Colon (tissue), 2 donors: ENCODE data around the gene CHST6.
"Not testable (repeated sequence)": the region's sequence is repeated elsewhere in the genome, so short reads cannot be mapped to it uniquely, and the experiment has no call there.

Source experiments
- FAIRE-seq: peaks from 2 replicates; lab custom pipeline; 2012; peaks lifted over from hg19 to GRCh38; lab: Jason Lieb, UNC
- donor health status: control.
- donor health status: control.

Gene CHST6

GRCh38 chr16:75495076-75495674, at the start of gene CHST6:
TSS of gene CHST6 (minus strand) at chr16:75495441. CDS start at chr16:75479828, 15,613 bp downstream.
- FAIRE-seq: no peak

DNA sequence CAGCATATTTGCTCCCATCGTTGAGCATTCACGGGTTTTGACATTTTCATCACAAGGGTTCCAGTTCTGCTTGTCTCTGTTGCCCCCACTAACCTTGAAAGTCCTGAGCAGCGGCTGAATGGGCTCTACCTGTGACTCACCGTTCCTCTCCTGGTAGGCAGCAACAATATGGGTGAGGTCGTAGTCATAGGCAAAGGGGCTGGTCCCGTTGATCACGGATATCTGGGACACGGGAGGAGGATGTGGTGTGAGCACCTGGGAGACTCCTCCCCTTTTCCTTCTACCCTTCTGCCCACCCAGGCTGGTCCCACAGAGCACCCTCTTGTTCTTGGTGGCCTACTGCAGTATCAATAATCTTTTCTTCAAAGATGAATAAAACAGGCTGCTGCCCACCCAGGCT, 47.2 kb upstream of the CHST6 start:
- not testable (repeated sequence) for FAIRE-seq

GRCh38 chr16:75541236-75541635, 46.0 kb upstream of the CHST6 start:
- no peak for FAIRE-seq

DNA sequence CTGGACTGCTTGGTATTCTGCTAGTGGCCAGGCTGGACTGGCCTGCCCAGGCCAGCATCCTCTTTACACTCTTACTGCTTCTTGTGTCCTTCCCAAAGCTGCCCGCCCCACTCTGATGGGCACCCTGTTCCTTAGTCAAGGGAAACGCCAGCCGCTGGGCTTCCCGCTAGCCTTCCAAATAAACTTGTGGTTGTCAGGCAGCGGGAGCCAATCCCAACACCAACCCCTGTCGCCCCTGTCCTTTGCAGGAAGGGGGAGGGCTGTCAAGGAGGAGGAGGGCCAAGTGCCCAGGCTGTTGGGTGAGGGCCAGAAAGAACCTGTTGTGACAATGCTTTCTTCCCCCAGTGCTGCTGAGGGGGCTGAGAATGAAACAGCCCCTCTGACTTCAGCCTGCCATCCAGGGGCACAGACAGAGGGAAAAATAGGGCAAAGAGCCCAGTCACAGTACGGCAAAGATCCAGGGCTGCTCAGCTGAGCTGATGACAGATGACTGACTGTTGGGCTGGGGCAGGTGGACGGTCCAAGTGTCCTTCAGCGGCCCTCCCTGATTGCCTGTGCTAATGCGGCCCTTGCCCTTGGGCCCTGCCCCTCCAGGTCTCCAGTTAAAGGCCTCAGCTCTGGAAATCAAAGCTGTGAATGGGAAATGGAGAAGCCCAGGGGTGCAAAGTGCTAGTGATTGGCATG, 43.8 kb upstream of the CHST6 start:
- not testable (repeated sequence) for FAIRE-seq

DNA sequence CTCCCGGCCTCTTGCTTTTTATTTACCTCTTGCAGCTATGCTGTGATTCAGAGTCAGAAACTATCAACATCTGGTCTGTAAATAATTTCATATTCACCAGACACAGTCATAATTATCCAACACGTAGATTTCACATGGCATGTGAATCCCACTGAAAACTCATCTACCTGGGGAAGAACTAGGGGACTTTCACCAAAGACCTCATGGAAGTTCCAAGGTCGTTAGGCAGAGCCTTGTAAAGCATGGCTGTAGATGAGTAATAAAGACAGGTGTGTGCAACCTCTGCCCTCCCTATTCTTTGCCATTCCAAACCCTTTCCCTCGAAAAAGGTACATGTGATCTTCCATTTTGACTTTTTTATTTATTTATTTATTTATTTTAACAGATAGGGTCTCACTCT, 42.5 kb upstream of the CHST6 start:
- FAIRE-seq: no peak

DNA sequence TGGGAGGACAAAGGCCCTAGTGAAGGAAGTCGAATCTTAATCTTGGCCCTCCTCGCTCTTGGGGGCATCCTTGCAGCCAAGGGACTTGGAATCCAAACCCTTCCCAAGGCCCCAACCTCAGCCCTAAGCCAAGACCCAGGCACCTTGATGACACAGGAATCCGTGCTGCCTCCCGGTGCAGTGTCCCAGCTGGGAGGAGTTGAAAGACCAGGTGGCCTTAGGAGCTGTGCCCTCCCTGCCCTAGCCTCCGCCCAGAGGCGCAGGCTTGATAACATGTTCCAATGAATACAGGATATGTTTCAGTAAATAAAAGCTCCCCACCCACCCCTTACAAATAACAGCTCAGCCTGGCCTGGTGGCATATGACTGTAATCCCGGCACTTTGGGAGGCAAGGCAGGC, 40.7 kb upstream of the CHST6 start, which contains the start of gene CHST5:
Gene CHST5, minus strand, starts transcription at position 208 of the 400 bp plus-strand sequence. CDS start 5,724 bp downstream, outside the sequence.
- no peak for FAIRE-seq

DNA sequence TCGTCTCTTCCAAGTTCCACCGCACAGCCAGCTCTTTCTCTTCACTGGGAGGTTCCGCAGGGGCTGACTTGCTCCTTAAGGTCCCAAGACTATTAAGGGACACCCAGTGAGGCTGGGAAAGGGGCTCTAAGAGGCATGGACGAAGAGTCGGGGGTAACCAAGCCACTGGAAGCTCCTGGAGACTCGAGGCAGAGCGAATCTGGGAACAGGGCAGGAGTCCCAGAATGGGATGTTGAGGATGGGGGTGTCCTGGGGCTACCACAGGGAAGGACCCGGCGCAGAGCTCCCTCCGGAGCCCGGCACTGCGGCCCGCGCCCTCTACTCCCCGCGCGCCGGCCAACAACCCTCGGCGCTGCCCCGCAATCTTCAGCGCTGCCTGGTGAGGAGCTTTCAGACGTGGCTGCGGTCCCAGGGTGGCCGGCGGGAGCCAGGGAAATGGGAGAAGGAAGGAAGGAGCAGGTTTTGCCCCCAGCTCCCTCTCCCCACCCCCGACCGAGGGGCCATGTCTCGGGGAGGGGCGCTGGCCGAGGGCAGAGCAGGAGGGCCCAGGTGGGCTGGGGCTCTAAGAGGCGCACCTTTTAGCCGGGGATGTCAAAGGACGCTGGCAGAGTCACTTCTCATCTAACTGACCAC, 40.1 kb upstream of the CHST6 start:
- no peak for FAIRE-seq

- FAIRE-seq: no peak
These were observed 39.4 kb upstream of the CHST6 start for GRCh38 chr16:75534560-75535205.

- FAIRE-seq: no peak
These were observed 37.5 kb upstream of the CHST6 start for GRCh38 chr16:75532791-75533190.

DNA sequence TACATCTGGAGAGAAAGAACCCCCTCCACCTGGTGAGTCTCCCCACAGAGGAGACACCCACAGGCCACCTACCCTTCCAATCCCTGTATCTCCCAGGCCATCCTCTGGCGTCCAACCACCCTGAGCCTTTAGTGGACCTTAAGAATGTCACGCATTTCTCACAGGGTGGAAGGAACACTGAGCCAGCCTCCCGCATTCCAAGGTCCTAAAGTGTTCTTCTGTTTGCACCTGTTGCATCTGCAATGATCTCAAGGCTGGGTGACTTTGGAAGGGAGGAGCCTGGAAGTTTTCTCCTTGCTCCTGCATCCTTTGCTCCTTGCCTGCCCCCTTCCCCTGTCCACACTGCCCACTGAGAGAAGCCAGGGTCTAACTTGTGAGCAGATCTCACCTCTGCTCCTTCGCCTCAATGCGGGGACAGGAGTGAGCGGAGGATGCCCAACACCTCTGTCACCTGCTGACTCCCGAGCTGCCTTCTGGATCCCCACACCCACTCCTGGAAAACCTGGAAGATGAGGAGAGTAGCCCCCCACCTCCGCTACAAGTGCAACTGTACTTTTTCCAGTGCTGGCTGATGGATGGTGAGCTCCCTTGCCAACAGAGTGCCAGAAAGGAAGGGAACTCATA, 37.0 kb upstream of the CHST6 start:
- no peak for FAIRE-seq

- no peak for FAIRE-seq
These were observed 34.7 kb upstream of the CHST6 start for GRCh38 chr16:75529959-75530358.

GRCh38 chr16:75529056-75529905, 34.0 kb upstream of the CHST6 start:
- FAIRE-seq: no peak

DNA sequence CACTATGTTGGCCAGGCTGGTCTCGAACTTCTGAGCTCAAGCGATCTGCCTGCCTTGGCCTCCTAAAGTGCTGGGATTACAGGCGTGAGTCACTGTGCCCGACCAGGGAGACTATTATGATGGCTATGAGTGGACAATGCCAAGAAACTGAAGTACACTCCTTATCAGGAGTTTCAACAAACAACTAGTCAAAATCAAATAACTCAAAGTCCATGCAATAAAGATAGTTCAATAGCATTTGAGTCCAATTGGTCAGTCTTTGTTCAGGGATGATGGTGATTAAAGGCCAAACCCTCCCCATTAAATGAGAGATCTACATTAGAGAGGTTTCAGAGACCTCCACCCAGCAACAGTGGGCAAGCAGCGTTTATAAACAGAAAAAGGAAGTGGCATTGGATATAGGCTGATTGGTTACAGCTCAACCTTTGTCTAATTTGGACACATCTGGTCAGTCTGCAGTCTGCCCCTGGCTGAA, 32.6 kb upstream of the CHST6 start:
- peak; percentile 91 for FAIRE-seq

DNA sequence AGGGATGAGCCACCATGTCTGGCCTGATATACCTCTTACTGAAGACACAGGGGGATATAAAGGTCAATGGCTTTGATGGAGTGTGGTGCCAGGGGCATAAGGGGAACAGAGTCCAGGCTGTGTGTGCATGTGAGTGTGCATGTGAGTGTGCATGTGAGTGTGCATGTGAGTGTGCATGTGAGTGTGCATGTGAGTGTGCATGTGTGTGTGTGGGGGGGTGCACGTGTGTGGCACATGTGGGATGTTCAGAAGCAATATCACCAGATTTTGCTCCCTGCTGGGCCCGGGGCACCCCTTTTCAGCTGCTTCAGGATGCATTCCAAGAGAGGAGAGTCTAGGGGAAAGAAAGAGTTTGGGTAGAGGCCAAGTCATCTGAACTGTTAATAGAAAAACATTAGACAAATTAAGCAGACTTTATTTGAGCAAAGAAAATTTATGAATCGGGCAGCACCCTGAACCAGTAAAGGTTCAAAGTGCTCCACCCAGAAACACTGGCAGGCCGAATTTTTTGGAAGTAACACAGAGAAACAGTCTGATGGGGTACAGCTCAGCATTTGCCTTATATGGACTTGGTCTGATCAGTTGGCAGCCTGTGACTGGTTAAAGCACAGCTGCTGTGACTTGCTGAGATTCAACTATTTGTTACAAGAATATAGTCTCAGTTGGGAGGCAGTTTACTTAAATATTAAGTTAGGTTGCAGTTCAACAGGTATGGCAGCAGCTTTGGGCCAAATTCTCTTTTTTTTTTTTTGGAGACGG, 31.0 kb upstream of the CHST6 start:
- no peak for FAIRE-seq

DNA sequence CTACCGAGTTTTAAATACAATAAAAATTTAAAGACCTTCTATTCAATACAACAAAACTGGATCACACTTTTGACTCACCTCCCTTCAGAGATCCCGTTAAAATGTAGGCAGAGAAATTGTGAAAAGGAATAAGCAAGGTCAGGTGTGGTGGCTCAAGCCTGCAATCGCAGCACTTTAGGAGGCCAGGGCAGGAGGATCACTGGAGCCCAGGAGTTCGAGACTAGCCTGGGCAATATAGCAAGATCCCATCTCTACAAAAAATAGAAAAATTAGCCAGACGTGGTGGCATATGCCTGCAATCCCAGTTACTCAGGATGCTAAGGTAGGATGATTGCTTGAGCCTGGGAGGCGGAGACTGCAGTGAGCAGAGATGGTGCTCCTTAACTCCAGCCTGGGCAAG, 23.9 kb upstream of the CHST6 start:
- no peak for FAIRE-seq

DNA sequence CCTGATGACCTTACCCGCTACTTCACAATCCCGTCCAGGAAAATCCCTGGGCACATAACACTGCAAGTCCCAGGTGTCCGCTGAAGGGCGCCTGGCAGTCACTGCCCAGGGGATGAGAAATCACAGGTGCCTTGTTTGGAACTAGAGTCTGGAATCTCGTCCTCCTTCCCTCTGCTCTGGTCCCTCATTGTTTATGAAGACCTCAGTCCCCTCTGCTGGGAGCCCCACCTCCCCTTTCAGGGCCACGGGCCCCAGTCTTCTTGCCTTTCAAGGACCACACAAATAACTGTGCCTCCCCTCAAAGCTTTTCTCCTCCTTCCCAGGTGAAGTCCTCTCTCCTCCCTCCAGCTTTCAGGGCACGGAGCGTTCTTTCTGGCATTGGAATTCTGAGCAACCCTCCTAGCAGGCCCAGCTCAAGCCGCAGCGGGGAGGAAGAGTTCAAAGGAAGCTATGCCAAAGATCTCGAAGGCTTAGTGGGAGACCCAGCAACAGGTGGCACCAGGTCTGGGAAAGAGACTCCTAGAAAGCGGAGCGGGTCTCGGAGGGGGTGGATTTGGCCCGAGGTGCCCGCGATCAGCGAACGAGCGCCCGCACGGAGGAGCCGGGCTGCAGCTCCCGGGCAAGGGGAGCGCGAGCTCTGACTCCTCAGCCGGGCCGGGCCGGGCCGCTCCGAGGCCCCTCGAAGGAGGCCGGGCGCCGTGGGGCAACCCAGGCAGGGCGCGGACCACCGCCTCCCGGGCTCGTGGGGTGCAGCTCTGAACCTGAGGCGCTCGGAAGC, 21.1 kb upstream of the CHST6 start:
- FAIRE-seq: not testable (repeated sequence)

- no peak for FAIRE-seq
These were observed 19.1 kb upstream of the CHST6 start for GRCh38 chr16:75514296-75514695.

GRCh38 chr16:75506574-75506973, 11.3 kb upstream of the CHST6 start:
- FAIRE-seq: no peak

DNA sequence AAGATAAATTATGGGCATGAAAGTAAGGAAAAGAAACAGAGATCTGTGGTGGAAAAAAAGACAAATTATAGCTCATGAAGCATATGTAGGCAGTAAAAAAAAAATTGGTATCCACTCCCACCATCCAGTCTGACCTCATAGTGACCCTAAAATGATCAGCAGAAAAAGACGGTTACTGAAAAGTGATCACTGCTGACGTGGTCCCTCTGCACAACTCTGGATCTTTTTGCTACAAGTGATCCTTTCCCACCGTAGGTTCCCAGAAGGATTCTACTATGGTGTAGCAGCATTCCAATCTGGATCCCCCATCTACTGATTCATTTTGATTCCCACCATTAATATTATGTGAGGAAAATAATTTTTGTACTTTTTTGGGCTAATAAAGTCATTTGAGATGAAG, 10.9 kb upstream of the CHST6 start:
- no peak for FAIRE-seq

- FAIRE-seq: no peak
These were observed 8.6 kb upstream of the CHST6 start for GRCh38 chr16:75503801-75504200.
